K562 (cell line): ENCODE data around the gene FBXO44. TPM values are rescaled to one million over a fixed set of nuclear protein-coding genes. Genes with fewer than 3 reads are reported as not detected.

Experiments used
- ARNT ChIP-seq, 2 experiments: fragments of 450-650 bp; IDR thresholded peaks; 2 replicates each; pipeline ENCODE4 v1.6.1; 2016; ENCODE audit warnings: mild to moderate bottlenecking in 1 of 2
- CBX1 ChIP-seq: sonication (generic); IDR thresholded peaks from 2 replicates; pipeline ENCODE4 v1.6.1; 2016; ENCODE audit warnings: antibody characterized with exemption, low read depth, mild to moderate bottlenecking
- CCNT2 ChIP-seq: IDR thresholded peaks from 2 replicates; pipeline ENCODE4 v1.6.1; 2011; ENCODE audit warnings: borderline replicate concordance, low read depth, mild to moderate bottlenecking, moderate library complexity, mixed read lengths, low read length; ENCODE audit not compliant: insufficient read length; ENCODE audit errors: extremely low read depth
- CXXC5 ChIP-seq: fragments of 250-450 bp; sonication (Bioruptor Pico); IDR thresholded peaks from 2 replicates; pipeline ENCODE4 v1.8.0; 2022; ENCODE audit warnings: inconsistent platforms, mild to moderate bottlenecking, moderate library complexity
- FOXJ2 ChIP-seq: fragments of 200-800 bp; sonication (Bioruptor generic); IDR thresholded peaks from 2 replicates; pipeline ENCODE4 v1.6.1; 2016; ENCODE audit warnings: missing genetic modification characterization, missing compliant biosample characterization
- GABPB1 ChIP-seq: sonication (generic); formaldehyde crosslinking; IDR thresholded peaks from 2 replicates; pipeline ENCODE4 v1.8.0; 2022; ENCODE audit warnings: mild to moderate bottlenecking, missing genetic modification reagents
- HDAC2 ChIP-seq: fragments of 450-650 bp; IDR thresholded peaks from 2 replicates; pipeline ENCODE4 v1.6.1; 2016; ENCODE audit warnings: mild to moderate bottlenecking
- MEIS2 ChIP-seq: fragments of 450-650 bp; IDR thresholded peaks from 2 replicates; pipeline ENCODE4 v1.6.1; 2014; ENCODE audit warnings: mild to moderate bottlenecking; ENCODE audit not compliant: partially characterized antibody
- MYNN ChIP-seq, 2 experiments: sonication (generic); formaldehyde crosslinking in 1 of 2; IDR thresholded peaks; 2 replicates each; pipeline versions ENCODE4 v1.5.0 to v1.6.1; 2016 to 2020; ENCODE audit warnings: antibody characterized with exemption in 1 of 2, missing genetic modification reagents in 1 of 2
- NFYB ChIP-seq: IDR thresholded peaks from 2 replicates; pipeline ENCODE4 v1.6.1; 2011; ENCODE audit warnings: mild to moderate bottlenecking, moderate library complexity; ENCODE audit not compliant: insufficient read length; ENCODE audit errors: extremely low read depth
- NR2C2 ChIP-seq, 2 experiments: fragments of 200-800 bp in 1 of 2; sonication (Bioruptor generic) in 1 of 2; sonication (generic) in 1 of 2; formaldehyde crosslinking in 1 of 2; IDR thresholded peaks; 2 replicates each; pipeline versions ENCODE4 v1.6.1 to v1.8.0; 2016 to 2022; ENCODE audit warnings: mild to moderate bottlenecking in 1 of 2, missing compliant biosample characterization in 1 of 2, missing genetic modification characterization in 1 of 2, missing genetic modification reagents in 1 of 2
- RBM22 ChIP-seq: fragments of 200-400 bp; formaldehyde crosslinking; IDR thresholded peaks from 2 replicates; pipeline ENCODE4 v1.6.1; 2018; ENCODE audit warnings: low read length, low read depth; ENCODE audit not compliant: poor library complexity, severe bottlenecking
- SMAD4 ChIP-seq: fragments of 250-450 bp; sonication (Bioruptor Pico); conservative IDR thresholded peaks from 2 replicates; pipeline ENCODE4 v1.8.0; 2021; ENCODE audit warnings: inconsistent platforms, mild to moderate bottlenecking, moderate library complexity
- SMARCA4 ChIP-seq: fragments of 450-650 bp; IDR thresholded peaks from 2 replicates; pipeline ENCODE4 v1.6.1; 2016
- TAL1 ChIP-seq: fragments of 450-650 bp; IDR thresholded peaks from 2 replicates; pipeline ENCODE4 v1.6.1; 2016; ENCODE audit warnings: mild to moderate bottlenecking
- TCF3 ChIP-seq: sonication (generic); formaldehyde crosslinking; IDR thresholded peaks from 2 replicates; pipeline ENCODE4 v1.4.0; 2020; ENCODE audit warnings: mild to moderate bottlenecking, missing genetic modification reagents
- ZNF57 ChIP-seq: fragments of 450-650 bp; formaldehyde crosslinking; IDR thresholded peaks from 2 replicates; pipeline ENCODE4 v1.4.0; 2020; ENCODE audit warnings: mild to moderate bottlenecking, moderate library complexity
- polyA plus RNA-seq, 8 experiments: library from polyadenylated mRNA; depleted of rRNA in 4 of 8; stranded (reverse) in 5 of 8; unstranded in 3 of 8; fragments of >200 nt; fragmentation: Nextera tagmentation in 2 of 8; fragmentation: Illumina TruSeq in 1 of 8; extraction: Ambion mirVana in 2 of 8; extraction: Trizol in 1 of 8; gene quantifications; 2 replicates each; pipeline versions ENCODE4 v1.2.1 to v1.2.3, GENCODE V29; 2011 to 2014; ENCODE audit warnings: inconsistent platforms in 1 of 8, missing spikeins in 1 of 8
- total RNA-seq, 7 experiments: library from RNA; depleted of rRNA in 6 of 7; stranded (reverse); fragments of >200 nt in 6 of 7; fragmentation: Illumina TruSeq in 2 of 7; extraction: Trizol in 2 of 7; gene quantifications; 2 replicates each; pipeline versions ENCODE4 v1.2.1 to v1.2.3, GENCODE V29; 2011 to 2021; ENCODE audit warnings: low replicate concordance in 1 of 7
- TF ChIP-seq, protein P1 (sequence below), 3 experiments: fragments of 200-800 bp in 1 of 3; fragments of 250-450 bp in 1 of 3; fragments of 450-650 bp in 1 of 3; sonication (Bioruptor Pico) in 1 of 3; sonication (Bioruptor generic) in 1 of 3; formaldehyde crosslinking in 1 of 3; IDR thresholded peaks; 2 replicates each; pipeline versions ENCODE4 v1.6.1 to v1.8.0; 2016 to 2022; ENCODE audit warnings: mild to moderate bottlenecking in 2 of 3, missing genetic modification characterization in 2 of 3, missing compliant biosample characterization in 1 of 3, moderate library complexity in 1 of 3
- TF ChIP-seq, protein P2 (sequence below): fragments of 250-450 bp; sonication (Bioruptor Pico); IDR thresholded peaks from 2 replicates; pipeline ENCODE4 v1.6.1; 2021; ENCODE audit warnings: mild to moderate bottlenecking
- TF ChIP-seq, protein P3 (sequence below): conservative IDR thresholded peaks from 2 replicates; pipeline ENCODE4 v1.6.1; 2011; ENCODE audit warnings: low read depth, mild to moderate bottlenecking, low read length; ENCODE audit not compliant: control insufficient read depth
- TF ChIP-seq, protein P4 (sequence below), 2 experiments: fragments of 450-650 bp in 1 of 2; sonication (generic) in 1 of 2; formaldehyde crosslinking; conservative IDR thresholded peaks; 2 replicates each; pipeline versions ENCODE4 v1.4.0 to v1.8.1; 2020 to 2022; ENCODE audit warnings: mild to moderate bottlenecking in 1 of 2, missing genetic modification reagents in 1 of 2

FBXO44 gene
- total and polyA plus RNA-seq, 9 of the 15 experiments (the other 6 are each of a cell fraction or from before 2014, with no cell fraction given) = 0.69 to 20.9 (median 6.7) TPM

DNA sequence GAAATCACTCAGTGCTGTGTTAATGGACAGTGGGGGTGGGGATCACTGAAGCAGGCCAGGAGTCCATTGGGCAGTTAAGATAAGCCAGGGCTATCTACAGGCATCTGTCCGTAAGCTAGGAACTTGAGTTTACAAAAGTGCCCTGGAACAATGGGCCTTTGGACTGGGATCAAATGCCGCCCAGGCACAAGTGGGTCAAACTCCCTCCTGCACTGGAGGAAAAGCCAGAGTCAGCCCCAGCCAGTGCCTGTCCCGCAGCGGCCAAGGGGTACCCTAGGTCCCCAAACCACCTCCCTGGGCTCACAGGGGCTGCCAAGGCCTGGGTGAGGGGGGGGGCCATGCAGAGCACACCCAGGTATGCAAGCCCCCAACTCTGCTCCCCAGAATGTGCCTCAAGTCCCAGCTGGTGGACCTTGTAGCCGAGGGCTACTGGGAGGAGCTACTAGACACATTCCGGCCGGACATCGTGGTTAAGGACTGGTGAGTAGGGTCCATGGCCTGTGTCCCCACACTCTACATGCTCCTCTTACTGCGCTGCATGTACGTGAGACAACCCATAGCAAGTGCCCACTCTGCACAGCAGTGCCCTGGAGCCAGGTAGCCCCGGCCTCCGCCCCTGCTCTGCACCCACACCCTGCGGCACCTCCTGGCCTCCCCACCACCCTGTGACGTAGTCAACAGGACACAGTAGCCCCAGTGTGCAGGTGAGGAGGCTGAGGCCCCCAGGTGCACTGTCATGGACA, 17.0 kb downstream of the FBXO44 start (continued):
- TF ChIP-seq, protein P1, sequence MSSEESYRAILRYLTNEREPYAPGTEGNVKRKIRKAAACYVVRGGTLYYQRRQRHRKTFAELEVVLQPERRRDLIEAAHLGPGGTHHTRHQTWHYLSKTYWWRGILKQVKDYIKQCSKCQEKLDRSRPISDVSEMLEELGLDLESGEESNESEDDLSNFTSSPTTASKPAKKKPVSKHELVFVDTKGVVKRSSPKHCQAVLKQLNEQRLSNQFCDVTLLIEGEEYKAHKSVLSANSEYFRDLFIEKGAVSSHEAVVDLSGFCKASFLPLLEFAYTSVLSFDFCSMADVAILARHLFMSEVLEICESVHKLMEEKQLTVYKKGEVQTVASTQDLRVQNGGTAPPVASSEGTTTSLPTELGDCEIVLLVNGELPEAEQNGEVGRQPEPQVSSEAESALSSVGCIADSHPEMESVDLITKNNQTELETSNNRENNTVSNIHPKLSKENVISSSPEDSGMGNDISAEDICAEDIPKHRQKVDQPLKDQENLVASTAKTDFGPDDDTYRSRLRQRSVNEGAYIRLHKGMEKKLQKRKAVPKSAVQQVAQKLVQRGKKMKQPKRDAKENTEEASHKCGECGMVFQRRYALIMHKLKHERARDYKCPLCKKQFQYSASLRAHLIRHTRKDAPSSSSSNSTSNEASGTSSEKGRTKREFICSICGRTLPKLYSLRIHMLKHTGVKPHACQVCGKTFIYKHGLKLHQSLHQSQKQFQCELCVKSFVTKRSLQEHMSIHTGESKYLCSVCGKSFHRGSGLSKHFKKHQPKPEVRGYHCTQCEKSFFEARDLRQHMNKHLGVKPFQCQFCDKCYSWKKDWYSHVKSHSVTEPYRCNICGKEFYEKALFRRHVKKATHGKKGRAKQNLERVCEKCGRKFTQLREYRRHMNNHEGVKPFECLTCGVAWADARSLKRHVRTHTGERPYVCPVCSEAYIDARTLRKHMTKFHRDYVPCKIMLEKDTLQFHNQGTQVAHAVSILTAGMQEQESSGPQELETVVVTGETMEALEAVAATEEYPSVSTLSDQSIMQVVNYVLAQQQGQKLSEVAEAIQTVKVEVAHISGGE (CRISPR knock-in tag; IDR thresholded peaks at IDR 0.05) = peak in 1 of 3 experiments; percentile 66; a peak in 2 of 6 replicates
- TF ChIP-seq RBM22 (peak; percentile 70), NFYB (no peak), TCF3 (CRISPR knock-in tag) (peak; percentile 96), CCNT2 (peak; percentile 93), SMAD4 (CRISPR knock-in tag) (peak; percentile 67), ZNF57 (CRISPR knock-in tag) (no peak), MYNN (IDR thresholded peaks at IDR 0.05) (peak; percentile 69; the same call in 1 of the 2 replicates), MYNN (CRISPR knock-in tag; IDR thresholded peaks at IDR 0.05) (no peak), SMARCA4 (peak; percentile 90), TAL1 (peak; percentile 92), ARNT (IDR thresholded peaks at IDR 0.05) (peak in 1 of 2 experiments; percentile 56; a peak in 1 of 4 replicates), GABPB1 (CRISPR knock-in tag) (peak; percentile 45; the same call in 1 of the 2 replicates), CXXC5 (CRISPR knock-in tag) (peak; percentile 53), HDAC2 (peak; percentile 86), NR2C2 (CRISPR knock-in tag; IDR thresholded peaks at IDR 0.05) (no peak), NR2C2 (tag; IDR thresholded peaks at IDR 0.05) (peak; percentile 58; the same call in 1 of the 2 replicates), CBX1 (0 out of 2 replicates have a peak, but pooled peaks have one; percentile 40), FOXJ2 (tag) (peak; percentile 61; the same call in 1 of the 2 replicates), MEIS2 (peak; percentile 91)
- TF ChIP-seq, protein P2, sequence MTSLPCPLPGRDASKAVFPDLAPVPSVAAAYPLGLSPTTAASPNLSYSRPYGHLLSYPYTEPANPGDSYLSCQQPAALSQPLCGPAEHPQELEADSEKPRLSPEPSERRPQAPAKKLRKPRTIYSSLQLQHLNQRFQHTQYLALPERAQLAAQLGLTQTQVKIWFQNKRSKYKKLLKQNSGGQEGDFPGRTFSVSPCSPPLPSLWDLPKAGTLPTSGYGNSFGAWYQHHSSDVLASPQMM (CRISPR knock-in tag) = no peak
- TF ChIP-seq, protein P3, sequence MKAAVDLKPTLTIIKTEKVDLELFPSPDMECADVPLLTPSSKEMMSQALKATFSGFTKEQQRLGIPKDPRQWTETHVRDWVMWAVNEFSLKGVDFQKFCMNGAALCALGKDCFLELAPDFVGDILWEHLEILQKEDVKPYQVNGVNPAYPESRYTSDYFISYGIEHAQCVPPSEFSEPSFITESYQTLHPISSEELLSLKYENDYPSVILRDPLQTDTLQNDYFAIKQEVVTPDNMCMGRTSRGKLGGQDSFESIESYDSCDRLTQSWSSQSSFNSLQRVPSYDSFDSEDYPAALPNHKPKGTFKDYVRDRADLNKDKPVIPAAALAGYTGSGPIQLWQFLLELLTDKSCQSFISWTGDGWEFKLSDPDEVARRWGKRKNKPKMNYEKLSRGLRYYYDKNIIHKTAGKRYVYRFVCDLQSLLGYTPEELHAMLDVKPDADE = 0 out of 2 replicates have a peak, but pooled peaks have one; percentile 38
- TF ChIP-seq, protein P4, sequence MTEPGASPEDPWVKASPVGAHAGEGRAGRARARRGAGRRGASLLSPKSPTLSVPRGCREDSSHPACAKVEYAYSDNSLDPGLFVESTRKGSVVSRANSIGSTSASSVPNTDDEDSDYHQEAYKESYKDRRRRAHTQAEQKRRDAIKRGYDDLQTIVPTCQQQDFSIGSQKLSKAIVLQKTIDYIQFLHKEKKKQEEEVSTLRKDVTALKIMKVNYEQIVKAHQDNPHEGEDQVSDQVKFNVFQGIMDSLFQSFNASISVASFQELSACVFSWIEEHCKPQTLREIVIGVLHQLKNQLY (CRISPR knock-in tag; conservative IDR thresholded peaks at IDR 0.05) = no peak
